SK-N-SH (cell line): Measurements from ENCODE around the gene TENT4A.

ENCODE experiments used
- CTCF ChIP-seq: fragments of 200-600 bp; sonication (generic); IDR thresholded peaks from 2 replicates; pipeline ENCODE4 v1.6.1; 2017; ENCODE audit warnings: antibody characterized with exemption, mild to moderate bottlenecking, moderate library complexity
- EP300 ChIP-seq, 2 experiments: IDR thresholded peaks; 2 replicates each; pipeline versions ENCODE4 v1.4.0 to v1.6.1; 2012; ENCODE audit warnings: borderline replicate concordance in 1 of 2, low read depth in 1 of 2, low read length in 1 of 2
- EZH2phosphoT487 ChIP-seq: fragments of 200-600 bp; sonication (generic); IDR thresholded peaks from 2 replicates; pipeline ENCODE4 v1.6.1; 2017; ENCODE audit warnings: low read depth, mixed run types, mild to moderate bottlenecking, antibody characterized with exemption, moderate library complexity, borderline replicate concordance
- MAX ChIP-seq: IDR thresholded peaks from 2 replicates; pipeline ENCODE4 v1.4.0; 2012; ENCODE audit warnings: low read depth
- MEF2A ChIP-seq: IDR thresholded peaks from 2 replicates; pipeline ENCODE4 v1.4.0; 2012; ENCODE audit warnings: low read depth, borderline replicate concordance
- POLR2AphosphoS5 ChIP-seq: IDR thresholded peaks from 2 replicates; pipeline ENCODE4 v1.6.1; 2012; ENCODE audit warnings: low read depth, low read length
- RXRA ChIP-seq: IDR thresholded peaks from 2 replicates; pipeline ENCODE4 v1.4.0; 2012; ENCODE audit warnings: low read depth, mild to moderate bottlenecking, borderline replicate concordance
- SMC3 ChIP-seq: IDR thresholded peaks from 2 replicates; pipeline ENCODE4 v1.6.1; 2012; ENCODE audit warnings: low read depth, low read length, improper control_type of control experiment
- TCF12 ChIP-seq: IDR thresholded peaks from 2 replicates; pipeline ENCODE4 v1.4.0; 2012
- TEAD4 ChIP-seq: IDR thresholded peaks from 2 replicates; pipeline ENCODE4 v1.4.0; 2012; ENCODE audit warnings: mild to moderate bottlenecking, borderline replicate concordance; ENCODE audit not compliant: insufficient read depth
- YY1 ChIP-seq: IDR thresholded peaks from 2 replicates; pipeline ENCODE4 v1.4.0; 2012; ENCODE audit warnings: low read depth, mild to moderate bottlenecking
- TF ChIP-seq, protein P1 (sequence below): IDR thresholded peaks from 2 replicates; pipeline ENCODE4 v1.4.0; 2012; ENCODE audit warnings: low read depth, borderline replicate concordance

DNA sequence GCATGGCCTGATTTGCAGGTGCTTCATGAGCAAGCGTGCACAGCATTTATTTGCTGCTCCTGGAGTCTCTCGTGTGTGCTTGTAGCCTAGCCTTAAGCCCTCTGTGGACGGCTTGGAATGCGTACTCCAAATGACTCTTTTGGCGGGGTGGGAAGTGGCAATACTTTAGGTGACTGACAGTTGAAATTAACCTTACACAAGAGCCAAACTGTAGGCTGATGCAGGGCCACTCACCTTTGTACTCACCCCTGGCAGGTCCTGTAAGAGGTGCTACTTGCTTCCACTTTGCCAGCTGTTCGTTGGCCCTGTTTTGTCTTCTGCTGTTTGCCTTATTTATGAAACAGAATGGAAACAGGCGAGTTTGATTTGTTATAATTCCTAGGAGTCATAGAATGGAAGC, 22.9 kb downstream of the TENT4A start:
- TF ChIP-seq, protein P1, sequence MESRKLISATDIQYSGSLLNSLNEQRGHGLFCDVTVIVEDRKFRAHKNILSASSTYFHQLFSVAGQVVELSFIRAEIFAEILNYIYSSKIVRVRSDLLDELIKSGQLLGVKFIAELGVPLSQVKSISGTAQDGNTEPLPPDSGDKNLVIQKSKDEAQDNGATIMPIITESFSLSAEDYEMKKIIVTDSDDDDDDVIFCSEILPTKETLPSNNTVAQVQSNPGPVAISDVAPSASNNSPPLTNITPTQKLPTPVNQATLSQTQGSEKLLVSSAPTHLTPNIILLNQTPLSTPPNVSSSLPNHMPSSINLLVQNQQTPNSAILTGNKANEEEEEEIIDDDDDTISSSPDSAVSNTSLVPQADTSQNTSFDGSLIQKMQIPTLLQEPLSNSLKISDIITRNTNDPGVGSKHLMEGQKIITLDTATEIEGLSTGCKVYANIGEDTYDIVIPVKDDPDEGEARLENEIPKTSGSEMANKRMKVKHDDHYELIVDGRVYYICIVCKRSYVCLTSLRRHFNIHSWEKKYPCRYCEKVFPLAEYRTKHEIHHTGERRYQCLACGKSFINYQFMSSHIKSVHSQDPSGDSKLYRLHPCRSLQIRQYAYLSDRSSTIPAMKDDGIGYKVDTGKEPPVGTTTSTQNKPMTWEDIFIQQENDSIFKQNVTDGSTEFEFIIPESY = no peak
- TF ChIP-seq TCF12 (no peak), TEAD4 (no peak), EP300 (IDR thresholded peaks at IDR 0.05; ENCODE audit: borderline replicate concordance in 1 of 2, low read depth in 1 of 2, low read length in 1 of 2) (no peak), MAX (no peak), POLR2AphosphoS5 (no peak), YY1 (no peak), EZH2phosphoT487 (no peak), CTCF (no peak), MEF2A (no peak), RXRA (no peak), SMC3 (no peak)
